Activated CD4-positive, alpha-beta T cell treated with anti-CD3 and anti-CD28 coated beads, Interleukin-2, amount 10 ng/mL, durations not matched to agents 7 days and 5 days (primary cell): ENCODE results near the gene ERICH6. TPM values are rescaled to one million over a fixed set of nuclear protein-coding genes. Genes with fewer than 3 reads are reported as not detected.
"Not testable (repeated sequence)": the region's sequence is repeated elsewhere in the genome, so short reads cannot be mapped to it uniquely, and the experiment has no call there.

Experiments
- CTCF ChIA-PET: fragments of 350-600 bp; sonication (Branson Sonifier 250); formaldehyde crosslinking; loops from one replicate; lab custom pipeline; 2021; ENCODE audit warnings: antibody characterized with exemption; lab: Charles Lee
- POLR2A ChIA-PET: fragments of 350-600 bp; sonication (Branson Sonifier 250); formaldehyde crosslinking; loops from one replicate; lab custom pipeline; 2021; ENCODE audit warnings: antibody characterized with exemption; lab: Charles Lee
- DNase-seq: peaks from one replicate; pipeline ENCODE4 v3.0.0-alpha.2; 2020
- H3K27ac Mint-ChIP-seq: one replicate; pipeline ENCODE4 v1.8.0; 2021; ENCODE audit warnings: mild to moderate bottlenecking, moderate library complexity, mixed read lengths
- H3K27me3 Mint-ChIP-seq: one replicate; pipeline ENCODE4 v1.8.0; 2021; ENCODE audit warnings: mixed read lengths
- H3K36me3 Mint-ChIP-seq: one replicate; pipeline ENCODE4 v1.8.0; 2021; ENCODE audit warnings: low read depth, mixed read lengths
- H3K4me1 Mint-ChIP-seq: one replicate; pipeline ENCODE4 v1.8.0; 2021; ENCODE audit warnings: mixed read lengths
- H3K4me3 Mint-ChIP-seq: one replicate; pipeline ENCODE4 v1.8.0; 2021; ENCODE audit warnings: mild to moderate bottlenecking, moderate library complexity, mixed read lengths
- H3K9me3 Mint-ChIP-seq: one replicate; pipeline ENCODE4 v1.8.0; 2021; ENCODE audit warnings: mixed read lengths
- total RNA-seq, 2 experiments: library from RNA; stranded (reverse); gene quantifications; one replicate each; pipeline ENCODE4 v1.2.3, GENCODE V29; 2021

ERICH6 gene
- total RNA-seq, 2 experiments from 2014 or later = 0.50 to 0.81 TPM

DNA sequence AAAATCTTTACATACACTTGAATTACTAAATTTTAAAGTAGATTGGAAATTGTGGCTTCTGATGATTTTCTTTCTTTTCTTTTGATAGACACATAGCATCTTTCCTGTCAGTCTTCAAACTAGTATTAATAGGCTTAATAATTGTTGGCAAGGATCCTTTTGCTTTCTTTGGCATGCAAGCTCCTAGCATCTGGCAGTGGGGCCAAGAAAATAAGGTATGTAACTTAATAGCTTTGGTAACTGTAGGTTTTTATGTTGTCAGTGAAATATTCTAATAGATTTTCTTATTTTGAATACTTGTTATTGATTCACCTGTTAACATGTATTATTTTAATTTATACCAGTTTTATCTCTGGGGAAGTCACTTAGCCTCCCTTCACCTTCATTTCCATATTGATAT, 80.8 kb downstream of the ERICH6 start:
- peaks cover 48% of the 10 kb centered on the region for H3K36me3 Mint-ChIP-seq
- DNase-seq, H3K4me3 Mint-ChIP-seq, POLR2A ChIA-PET, H3K27ac Mint-ChIP-seq, H3K27me3 Mint-ChIP-seq, H3K9me3 Mint-ChIP-seq, CTCF ChIA-PET: not testable (repeated sequence)
- H3K4me1 Mint-ChIP-seq = peaks cover 12% of the 10 kb centered on the region

DNA sequence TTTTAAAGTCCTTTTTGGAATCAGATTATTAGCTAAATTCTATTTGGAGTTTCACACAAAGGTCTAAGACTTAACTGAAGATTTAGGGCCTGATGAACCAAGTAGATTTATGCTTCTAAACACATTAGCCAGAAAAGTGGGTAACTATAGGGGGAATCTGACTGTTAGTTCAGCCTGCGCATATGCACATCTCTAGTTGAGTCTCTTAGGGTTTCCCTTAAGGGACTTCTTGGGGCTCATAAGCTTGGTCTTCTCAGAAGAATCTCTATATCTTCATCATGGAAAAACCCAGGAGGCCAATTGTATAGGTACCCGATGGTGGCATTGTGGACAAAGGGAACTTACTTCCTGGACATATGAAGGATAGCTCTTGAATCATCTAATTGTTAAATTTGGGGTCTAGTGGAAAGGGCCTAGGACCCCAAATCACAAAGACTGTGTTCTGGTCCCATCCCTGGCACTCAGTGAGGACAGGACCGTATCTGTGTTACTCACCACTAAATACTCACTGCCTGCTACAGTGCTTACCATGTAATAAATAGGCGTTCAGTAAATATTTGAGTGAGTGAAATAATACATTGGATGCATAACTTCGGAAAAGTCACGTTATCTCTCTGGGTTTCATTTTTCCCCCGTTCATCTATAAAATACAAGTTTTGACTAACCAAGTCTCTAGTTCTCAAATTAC, 83.6 kb downstream of the ERICH6 start:
- no peak overlapping the region for H3K4me3 Mint-ChIP-seq
- peaks cover 14% of the 10 kb centered on the region for H3K4me1 Mint-ChIP-seq
- H3K27me3 Mint-ChIP-seq = no peaks in the 10 kb centered on the region
- no peaks in the 10 kb centered on the region for H3K9me3 Mint-ChIP-seq
- DNase-seq = no peak
- POLR2A ChIA-PET = interaction anchor here (0.6 kb wide), 1 partner anchor 15 kb away, joined by 5 read pairs; no protein-coding TSS in a partner anchor
- no peak overlapping the region for H3K27ac Mint-ChIP-seq
- H3K36me3 Mint-ChIP-seq = peaks cover 39% of the 10 kb centered on the region
- CTCF ChIA-PET = interaction anchor here (0.6 to 1.0 kb wide), 3 partner anchors 24 to 85 kb away, joined by 3 read pairs; no protein-coding TSS in a partner anchor

DNA sequence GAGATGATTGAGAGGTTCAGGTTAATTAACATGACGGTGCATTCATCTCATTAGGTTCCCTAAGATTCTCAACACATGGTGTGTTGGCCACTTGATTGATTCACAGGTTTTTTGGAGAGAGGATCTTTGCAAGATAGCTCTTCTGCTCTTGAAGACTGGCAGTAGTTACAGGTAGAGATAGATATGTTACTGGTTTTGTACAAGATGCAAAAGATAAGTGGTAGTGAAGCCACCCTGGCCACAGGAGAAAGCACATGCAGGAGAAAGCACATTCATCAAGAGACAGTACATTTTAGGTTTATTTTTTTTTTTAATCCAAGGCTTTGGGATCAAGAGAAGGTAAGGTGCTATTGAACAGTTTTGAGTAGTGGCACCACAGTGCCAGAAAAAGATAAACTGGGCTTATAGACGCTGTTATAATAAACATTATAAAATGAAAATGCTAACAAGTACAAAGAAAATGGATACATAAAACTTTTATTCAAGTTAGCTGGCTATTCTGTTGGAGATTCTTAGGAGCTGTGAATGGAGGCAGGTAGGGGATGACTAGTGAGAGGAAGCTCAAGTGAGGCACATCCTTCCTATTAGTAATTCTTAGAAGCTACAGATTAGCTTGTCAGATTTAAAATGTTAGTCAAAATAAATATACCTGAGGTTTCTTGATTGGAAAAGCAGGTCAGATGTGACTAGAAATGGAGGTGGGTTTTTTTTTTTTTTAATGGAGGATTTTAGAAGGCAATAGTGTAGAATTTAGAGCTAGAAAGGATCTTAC, 89.8 kb downstream of the ERICH6 start:
- H3K4me3 Mint-ChIP-seq = no peak overlapping the region
- no peak overlapping the region for H3K27ac Mint-ChIP-seq
- H3K4me1 Mint-ChIP-seq = peaks cover 48% of the 10 kb centered on the region
- ChIA-PET CTCF (interaction anchor here (0.8 to 1.1 kb wide), 4 partner anchors 11 to 85 kb away, joined by 3 to 4 read pairs (median 3); partner anchors contain the start of gene SELENOT), POLR2A (interaction anchor here (0.7 kb wide), 1 partner anchor 88 kb away, joined by 4 read pairs; no protein-coding TSS in a partner anchor)
- peaks cover 55% of the 10 kb centered on the region for H3K36me3 Mint-ChIP-seq
- peaks cover 2% of the 10 kb centered on the region for H3K9me3 Mint-ChIP-seq
- no peak for DNase-seq
- no peaks in the 10 kb centered on the region for H3K27me3 Mint-ChIP-seq

DNA sequence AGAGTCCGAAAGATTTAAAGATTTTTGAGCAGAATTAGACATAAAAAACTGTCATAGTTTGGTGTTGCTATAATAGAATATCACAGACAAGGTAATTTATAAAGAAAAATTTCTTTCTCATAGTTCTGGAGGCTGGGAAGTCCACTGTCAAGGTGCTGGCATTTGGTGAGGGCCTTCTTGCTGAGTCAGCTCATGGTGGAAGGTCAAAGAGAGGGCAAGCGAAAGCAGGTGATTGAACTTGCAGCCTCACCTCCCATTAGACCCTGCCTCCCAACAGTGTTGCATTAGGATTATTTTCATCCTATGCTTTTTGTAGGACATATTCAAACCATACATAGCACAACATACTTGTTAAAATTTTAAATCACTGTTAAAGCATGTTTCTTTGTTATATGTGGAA, 90.7 kb downstream of the ERICH6 start:
- H3K27ac Mint-ChIP-seq = no peak overlapping the region
- peaks cover 48% of the 10 kb centered on the region for H3K36me3 Mint-ChIP-seq
- no peak for DNase-seq
- H3K4me3 Mint-ChIP-seq = no peak overlapping the region
- CTCF ChIA-PET = interaction anchor here (0.6 to 0.8 kb wide), 2 partner anchors 10 to 156 kb away, joined by 3 read pairs; partner anchors contain the start of gene SELENOT
- POLR2A ChIA-PET = no interaction called here
- H3K4me1 Mint-ChIP-seq = peaks cover 55% of the 10 kb centered on the region
- H3K27me3 Mint-ChIP-seq = no peaks in the 10 kb centered on the region
- peaks cover 2% of the 10 kb centered on the region for H3K9me3 Mint-ChIP-seq

DNA sequence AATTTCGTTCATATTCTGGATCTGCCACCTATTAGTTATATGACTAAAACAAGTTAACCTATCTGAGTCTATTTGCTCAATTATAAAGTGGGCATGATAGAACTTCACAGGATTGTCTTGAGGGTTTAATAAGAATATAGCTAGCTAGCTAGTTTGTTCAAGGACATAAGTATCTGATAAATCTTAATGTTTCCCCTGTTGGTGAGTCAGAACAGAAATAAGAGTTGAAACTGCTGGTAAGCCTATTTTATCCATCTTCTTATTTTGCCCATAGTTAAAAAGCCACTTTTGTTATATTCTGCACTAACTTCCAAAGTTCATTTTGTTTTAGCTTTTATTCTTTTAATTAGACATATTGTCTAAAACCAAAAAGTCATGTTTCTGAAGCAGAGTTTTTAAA, 91.2 kb downstream of the ERICH6 start:
- peaks cover 2% of the 10 kb centered on the region for H3K9me3 Mint-ChIP-seq
- no peak overlapping the region for H3K4me3 Mint-ChIP-seq
- ChIA-PET CTCF (interaction anchor here (0.6 kb wide), 1 partner anchor 157 kb away, joined by 3 read pairs; no protein-coding TSS in a partner anchor), POLR2A (no interaction called here)
- H3K4me1 Mint-ChIP-seq = peaks cover 61% of the 10 kb centered on the region
- no peaks in the 10 kb centered on the region for H3K27me3 Mint-ChIP-seq
- no peak overlapping the region for H3K27ac Mint-ChIP-seq
- DNase-seq = no peak
- peaks cover 50% of the 10 kb centered on the region for H3K36me3 Mint-ChIP-seq

DNA sequence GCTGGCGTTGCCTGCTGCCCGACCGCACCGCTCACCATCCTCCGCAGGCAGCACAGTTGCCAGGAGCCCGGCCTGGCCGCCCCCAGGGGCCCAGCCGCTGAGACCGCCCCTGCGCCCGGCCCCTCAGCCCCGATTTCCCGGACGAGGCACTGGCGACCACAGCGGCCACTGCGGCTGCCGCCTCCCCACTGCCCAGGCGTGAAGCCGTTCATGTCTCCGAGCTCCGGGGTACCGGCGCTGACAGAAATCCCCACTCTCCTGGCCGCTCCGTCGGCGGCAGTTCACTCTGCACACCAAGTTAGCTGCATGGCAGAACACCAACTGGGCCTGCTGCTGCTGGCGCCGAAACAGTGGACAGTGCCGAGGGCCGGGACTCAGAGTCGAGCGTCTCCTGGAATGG, 92.1 kb downstream of the ERICH6 start:
- ChIA-PET POLR2A (no interaction called here), CTCF (no interaction called here)
- Mint-ChIP-seq H3K4me1 (peaks cover 67% of the 10 kb centered on the region), H3K27me3 (no peaks in the 10 kb centered on the region), H3K9me3 (peaks cover 2% of the 10 kb centered on the region), H3K36me3 (peaks cover 51% of the 10 kb centered on the region), H3K27ac (no peak overlapping the region), H3K4me3 (no peak overlapping the region)
- DNase-seq = no peak

DNA sequence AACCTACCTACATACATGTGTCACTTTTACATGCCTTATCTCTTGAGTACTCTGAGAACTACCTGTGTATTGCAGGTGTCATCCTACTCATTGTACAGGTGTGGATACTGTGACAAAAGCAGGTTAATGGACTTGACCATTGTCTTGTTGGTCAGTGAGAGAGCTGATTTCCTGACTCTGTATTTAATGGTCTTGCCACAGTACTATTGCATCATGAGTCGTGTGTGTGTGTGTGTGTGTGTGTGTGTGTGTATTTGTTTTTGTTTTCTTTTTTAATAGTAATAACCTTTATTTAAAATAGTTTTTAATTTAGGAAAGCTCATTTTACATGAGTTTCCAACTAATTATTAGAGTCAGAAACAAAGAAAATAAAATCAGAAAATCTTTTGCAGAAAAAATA, 92.9 kb downstream of the ERICH6 start:
- H3K27me3 Mint-ChIP-seq = no peaks in the 10 kb centered on the region
- POLR2A ChIA-PET = no interaction called here
- H3K4me1 Mint-ChIP-seq = peaks cover 74% of the 10 kb centered on the region
- DNase-seq = no peak
- H3K4me3 Mint-ChIP-seq = no peak overlapping the region
- CTCF ChIA-PET = interaction anchor here (0.9 kb wide), 1 partner anchor 50 kb away, joined by 4 read pairs; no protein-coding TSS in a partner anchor
- H3K36me3 Mint-ChIP-seq = peaks cover 57% of the 10 kb centered on the region
- no peak overlapping the region for H3K27ac Mint-ChIP-seq
- peaks cover 2% of the 10 kb centered on the region for H3K9me3 Mint-ChIP-seq

DNA sequence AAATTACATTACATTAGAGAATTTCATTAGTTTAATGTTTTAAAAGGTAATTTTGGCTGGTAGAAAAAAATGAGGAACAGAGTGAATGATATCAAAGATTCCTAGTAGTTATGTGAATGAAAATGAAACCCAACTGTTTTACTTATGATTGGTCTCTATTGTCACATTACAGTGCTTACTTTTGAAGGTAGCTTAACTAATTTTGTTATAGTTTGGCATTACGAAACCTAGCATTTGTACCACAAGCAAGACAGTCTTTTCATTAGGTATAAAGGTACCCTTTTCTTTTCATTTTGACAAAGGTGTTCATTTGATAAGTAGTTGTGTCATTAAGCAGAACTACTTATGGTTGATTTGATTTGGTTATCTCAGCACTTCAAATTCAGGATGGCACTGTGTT, 93.7 kb downstream of the ERICH6 start:
- H3K27ac Mint-ChIP-seq = peak overlapping the region; percentile 26
- H3K4me1 Mint-ChIP-seq = peaks cover 79% of the 10 kb centered on the region
- H3K9me3 Mint-ChIP-seq = peaks cover 2% of the 10 kb centered on the region
- DNase-seq = no peak
- H3K27me3 Mint-ChIP-seq = no peaks in the 10 kb centered on the region
- ChIA-PET POLR2A (no interaction called here), CTCF (interaction anchor here (0.6 kb wide), 1 partner anchor 185 kb away, joined by 5 read pairs; no protein-coding TSS in a partner anchor)
- H3K4me3 Mint-ChIP-seq = no peak overlapping the region
- peaks cover 56% of the 10 kb centered on the region for H3K36me3 Mint-ChIP-seq

Other genes with a start within 250 kb of the ERICH6 start
- 10 to 100 TPM; 79.9 to 83.5 TPM for gene SERP1, start 157.4 kb downstream of the ERICH6 start, total RNA-seq
- 10 to 100 TPM; 68.3 to 91.2 TPM for gene EIF2A, start 157.1 kb downstream of the ERICH6 start, total RNA-seq
- gene SELENOT, start 100.6 kb downstream of the ERICH6 start, total RNA-seq = 100 to 1,000 TPM; 108 to 140 TPM
- 10 to 100 TPM; 30.9 to 40.8 TPM for gene SIAH2, start 59.2 kb upstream of the ERICH6 start, total RNA-seq
- not detected for gene MINDY4B, start 201.5 kb upstream of the ERICH6 start, total RNA-seq